Activated T-cell treated with anti-CD3 and anti-CD28 coated beads, Interleukin-2, amount 50 U/mL, for 4 hours (primary cell): ENCODE measurements around the gene ADAM15. TPM values are rescaled to one million over a fixed set of nuclear protein-coding genes. Genes with fewer than 3 reads are reported as not detected.

Source experiments
- ATAC-seq, 2 donors: fragments of 200-7000 bp; cut with Tn5 transposase; one replicate each; pipeline ENCODE4 v1.10.0; 2021
- DNase-seq: peaks from one replicate; pipeline ENCODE4 v3.0.0-alpha.2; 2020
- H3K27me3 Mint-ChIP-seq: one replicate; pipeline ENCODE4 v1.8.0; 2021; ENCODE audit warnings: low read depth, mixed read lengths
- H3K36me3 Mint-ChIP-seq: one replicate; pipeline ENCODE4 v1.8.0; 2022; ENCODE audit warnings: mixed read lengths; ENCODE audit not compliant: insufficient read depth
- H3K4me1 Mint-ChIP-seq: one replicate; pipeline ENCODE4 v1.8.0; 2021; ENCODE audit warnings: low read depth, mixed read lengths
- H3K4me3 Mint-ChIP-seq: one replicate; pipeline ENCODE4 v1.8.0; 2021; ENCODE audit warnings: mild to moderate bottlenecking, moderate library complexity, mixed read lengths
- H3K9me3 Mint-ChIP-seq: one replicate; pipeline ENCODE4 v1.8.0; 2021; ENCODE audit warnings: mixed read lengths
- total RNA-seq, 3 donors: library from RNA; stranded (reverse); gene quantifications; one replicate each; pipeline ENCODE4 v1.2.1, GENCODE V29; 2021

ADAM15 gene
- total RNA-seq, 3 donors from 2014 or later: 46.3 to 63.4 (median 48.8) TPM

GRCh38 chr1:155107309-155108264 lies 56.5 kb downstream of the ADAM15 start:
- Mint-ChIP-seq H3K4me1 (no peaks in the 10 kb centered on the region), H3K36me3 (no peaks in the 10 kb centered on the region), H3K4me3 (no peak overlapping the region), H3K27me3 (no peaks in the 10 kb centered on the region), H3K9me3 (no peaks in the 10 kb centered on the region)
- ATAC-seq (no peak), DNase-seq (no peak)

GRCh38 chr1:155108296-155108695 lies 57.2 kb downstream of the ADAM15 start:
- H3K4me1 Mint-ChIP-seq: no peaks in the 10 kb centered on the region
- ATAC-seq: no peak

DNA sequence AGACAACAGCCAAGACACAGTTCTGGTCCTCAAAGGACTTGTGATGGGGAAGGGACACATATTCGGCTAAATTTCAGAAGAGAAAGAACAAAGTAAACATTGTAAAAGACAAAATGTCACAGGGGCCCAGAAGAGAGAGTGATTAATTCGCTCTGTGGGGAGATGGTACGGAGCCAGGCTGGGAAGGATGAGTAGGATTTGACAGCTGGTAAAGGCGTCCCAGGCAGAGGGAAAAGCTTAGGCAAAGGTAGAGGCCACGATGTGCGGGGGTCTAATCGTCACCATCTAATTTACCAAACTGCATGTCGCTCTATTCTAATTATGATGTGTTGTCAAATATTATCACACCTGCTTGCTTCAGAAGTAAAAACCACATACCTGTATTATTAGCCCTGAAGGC lies 59.3 kb downstream of the ADAM15 start:
- Mint-ChIP-seq H3K36me3 (no peaks in the 10 kb centered on the region), H3K27me3 (no peaks in the 10 kb centered on the region), H3K4me3 (no peak overlapping the region), H3K4me1 (no peaks in the 10 kb centered on the region), H3K9me3 (no peaks in the 10 kb centered on the region)
- ATAC-seq: no peak
- DNase-seq: no peak

More at GRCh38 chr1:155108296-155108695, 57.2 kb downstream of the ADAM15 start:
- H3K4me3 Mint-ChIP-seq: no peak overlapping the region
- DNase-seq: no peak
- H3K36me3 Mint-ChIP-seq: no peaks in the 10 kb centered on the region
- no peaks in the 10 kb centered on the region for H3K27me3 Mint-ChIP-seq
- H3K9me3 Mint-ChIP-seq: no peaks in the 10 kb centered on the region

- Mint-ChIP-seq H3K27me3 (no peaks in the 10 kb centered on the region), H3K4me1 (no peaks in the 10 kb centered on the region), H3K4me3 (no peak overlapping the region), H3K9me3 (no peaks in the 10 kb centered on the region), H3K36me3 (no peaks in the 10 kb centered on the region)
- no peak for DNase-seq
- ATAC-seq: no peak
Observed at GRCh38 chr1:155110826-155111225, 59.7 kb downstream of the ADAM15 start.

Other genes starting within 250 kb of the ADAM15 start
- gene KCNN3, start 181.0 kb upstream of the ADAM15 start, total RNA-seq: under 1 TPM; 0.35 to 0.51 (median 0.45) TPM
- gene PMVK, start 114.6 kb upstream of the ADAM15 start, total RNA-seq: 10 to 100 TPM; 46.7 to 53.0 (median 48.3) TPM
- 10 to 100 TPM in 1 of 3 donors, 1 to 10 TPM in 2; 7.7 to 12.7 (median 9.5) TPM for gene PBXIP1, start 95.2 kb upstream of the ADAM15 start, total RNA-seq
- gene PYGO2, start 89.5 kb upstream of the ADAM15 start, total RNA-seq: 10 to 100 TPM; 27.6 to 28.3 (median 28.1) TPM
- gene SHC1, start 80.6 kb upstream of the ADAM15 start, total RNA-seq: 10 to 100 TPM; 38.7 to 43.7 (median 39.2) TPM
- 10 to 100 TPM; 61.5 to 78.5 (median 76.7) TPM for gene CKS1B, start 76.6 kb upstream of the ADAM15 start, total RNA-seq
- gene FLAD1, start 68.0 kb upstream of the ADAM15 start, total RNA-seq: 100 to 1,000 TPM; 108 to 109 (median 108) TPM
- under 1 TPM in 2 of 3 donors, not detected in 1; 0.40 to 0.50 TPM for gene LENEP, start 57.7 kb upstream of the ADAM15 start, total RNA-seq
- 10 to 100 TPM; 40.6 to 76.0 (median 52.2) TPM for gene ZBTB7B, start 48.5 kb upstream of the ADAM15 start, total RNA-seq
- under 1 TPM in 1 of 3 donors, not detected in 2; 0.08 TPM for gene DCST2, start 17.5 kb upstream of the ADAM15 start, total RNA-seq
- not detected for gene DCST1, start 17.5 kb upstream of the ADAM15 start, total RNA-seq
- gene EFNA4, start 12.4 kb downstream of the ADAM15 start, total RNA-seq: 1 to 10 TPM; 4.2 to 4.5 (median 4.3) TPM
- 1 to 10 TPM in 2 of 3 donors, under 1 TPM in 1; 0.84 to 2.0 (median 1.1) TPM for gene EFNA3, start 27.5 kb downstream of the ADAM15 start, total RNA-seq
- under 1 TPM; 0.30 to 0.61 (median 0.32) TPM for gene EFNA1, start 76.6 kb downstream of the ADAM15 start, total RNA-seq
- 10 to 100 TPM; 29.1 to 36.0 (median 33.5) TPM for gene SLC50A1, start 84.5 kb downstream of the ADAM15 start, total RNA-seq
- 10 to 100 TPM; 28.2 to 39.2 (median 33.0) TPM for gene DPM3, start 89.2 kb downstream of the ADAM15 start, total RNA-seq
- gene KRTCAP2, start 122.0 kb downstream of the ADAM15 start, total RNA-seq: 100 to 1,000 TPM; 191 to 204 (median 193) TPM
- gene TRIM46, start 122.5 kb downstream of the ADAM15 start, total RNA-seq: 1 to 10 TPM; 3.5 to 4.4 (median 3.5) TPM
- 1 to 10 TPM; 3.0 to 4.1 (median 3.7) TPM for gene THBS3, start 156.6 kb downstream of the ADAM15 start, total RNA-seq
- 10 to 100 TPM; 77.4 to 88.6 (median 77.7) TPM for gene MTX1, start 157.4 kb downstream of the ADAM15 start, total RNA-seq
- 10 to 100 TPM; 31.7 to 41.3 (median 39.8) TPM for gene ENTREP3, start 204.2 kb downstream of the ADAM15 start, total RNA-seq
- gene SCAMP3, start 211.0 kb downstream of the ADAM15 start, total RNA-seq: 100 to 1,000 TPM; 193 to 214 (median 208) TPM
- 10 to 100 TPM; 64.2 to 68.4 (median 66.3) TPM for gene CLK2, start 222.2 kb downstream of the ADAM15 start, total RNA-seq
- 1 to 10 TPM; 1.1 to 1.3 (median 1.3) TPM for gene HCN3, start 226.1 kb downstream of the ADAM15 start, total RNA-seq